CD4-positive, alpha-beta memory T cell (primary cell): ENCODE data around the gene CORO1A. TPM values are rescaled to one million over a fixed set of nuclear protein-coding genes. Genes with fewer than 3 reads are reported as not detected.
"Not testable (repeated sequence)": the region's sequence is repeated elsewhere in the genome, so short reads cannot be mapped to it uniquely, and the experiment has no call there.

Source experiments
- CTCF ChIA-PET: fragments of 350-600 bp; sonication (Branson Sonifier 250); formaldehyde crosslinking; loops from one replicate; lab custom pipeline; 2021; ENCODE audit warnings: inconsistent platforms; ENCODE audit not compliant: partially characterized antibody; lab: Charles Lee
- POLR2A ChIA-PET: fragments of 350-600 bp; sonication (Branson Sonifier 250); formaldehyde crosslinking; loops from one replicate; lab custom pipeline; 2021; ENCODE audit not compliant: partially characterized antibody; lab: Charles Lee
- DNase-seq, 5 donors: peaks; one replicate each; pipeline versions ENCODE4 v3.0.0 to v3.0.0-alpha.2; 2020 to 2022; ENCODE audit warnings: mixed read lengths in 1 of 5
- H3K27ac ChIP-seq: one replicate; pipeline ENCODE4 v1.7.0; 2013; ENCODE audit warnings: low read depth, low read length
- H3K27me3 ChIP-seq: 2 replicates; pipeline ENCODE4 v1.7.0; 2013; ENCODE audit warnings: mild to moderate bottlenecking, low read length, moderate library complexity; ENCODE audit not compliant: insufficient read depth
- H3K36me3 ChIP-seq: 2 replicates; pipeline ENCODE4 v1.7.0; 2013; ENCODE audit warnings: mild to moderate bottlenecking, low read length, moderate library complexity; ENCODE audit not compliant: insufficient read depth
- H3K4me1 ChIP-seq: 2 replicates; pipeline ENCODE4 v1.7.0; 2013; ENCODE audit warnings: mild to moderate bottlenecking, low read length, moderate library complexity; ENCODE audit not compliant: insufficient read depth
- H3K4me3 ChIP-seq, 2 donors: one replicate each; pipeline ENCODE4 v1.7.0; 2013; ENCODE audit warnings: low read length in 2 of 2, mild to moderate bottlenecking in 1 of 2
- H3K9me3 ChIP-seq, 2 donors: one replicate each; pipeline ENCODE4 v1.7.0; 2013; ENCODE audit warnings: low read length in 2 of 2, control low read depth in 1 of 2; ENCODE audit not compliant: control insufficient read depth in 1 of 2
- H3K27ac Mint-ChIP-seq, 7 donors: one replicate each; pipeline ENCODE4 v1.8.0; 2020 to 2021; ENCODE audit warnings: mixed read lengths in 7 of 7, mild to moderate bottlenecking in 6 of 7, inconsistent platforms in 3 of 7, moderate library complexity in 3 of 7
- H3K27me3 Mint-ChIP-seq, 2 donors: one replicate each; pipeline ENCODE4 v1.8.0; 2020 to 2021; ENCODE audit warnings: mixed read lengths in 2 of 2
- H3K36me3 Mint-ChIP-seq, 2 donors: one replicate each; pipeline ENCODE4 v1.8.0; 2020 to 2021; ENCODE audit warnings: mixed read lengths in 2 of 2, inconsistent platforms in 1 of 2, mild to moderate bottlenecking in 1 of 2
- H3K4me1 Mint-ChIP-seq, 4 donors: one replicate each; pipeline ENCODE4 v1.8.0; 2020 to 2021; ENCODE audit warnings: mixed read lengths in 4 of 4, mild to moderate bottlenecking in 1 of 4
- H3K4me3 Mint-ChIP-seq, 8 donors: one replicate each; pipeline ENCODE4 v1.8.0; 2020 to 2021; ENCODE audit warnings: mixed read lengths in 8 of 8, mild to moderate bottlenecking in 7 of 8, moderate library complexity in 6 of 8, inconsistent platforms in 3 of 8
- H3K9me3 Mint-ChIP-seq, 8 donors: one replicate each; pipeline ENCODE4 v1.8.0; 2020 to 2021; ENCODE audit warnings: mixed read lengths in 8 of 8, mild to moderate bottlenecking in 5 of 8, inconsistent platforms in 3 of 8, moderate library complexity in 1 of 8
- intact Hi-C: fragments of 100-400 bp; cut with micrococcal nuclease; formaldehyde crosslinking; loops from one replicate; pipeline ENCODE4 v1.15.1; 2023
- polyA plus RNA-seq, 2 donors: library from polyadenylated mRNA; unstranded; fragments of 300-500 nt; fragmentation: Illumina TruSeq; gene quantifications; one replicate each; pipeline ENCODE4 v1.2.3, GENCODE V29; 2021
- total RNA-seq, 2 experiments: library from RNA; stranded (reverse); gene quantifications; one replicate each; pipeline ENCODE4 v1.2.3, GENCODE V29; 2021

Gene CORO1A
- total and polyA plus RNA-seq, 4 experiments from 2014 or later: 745 to 1,230 (median 993) TPM

DNA sequence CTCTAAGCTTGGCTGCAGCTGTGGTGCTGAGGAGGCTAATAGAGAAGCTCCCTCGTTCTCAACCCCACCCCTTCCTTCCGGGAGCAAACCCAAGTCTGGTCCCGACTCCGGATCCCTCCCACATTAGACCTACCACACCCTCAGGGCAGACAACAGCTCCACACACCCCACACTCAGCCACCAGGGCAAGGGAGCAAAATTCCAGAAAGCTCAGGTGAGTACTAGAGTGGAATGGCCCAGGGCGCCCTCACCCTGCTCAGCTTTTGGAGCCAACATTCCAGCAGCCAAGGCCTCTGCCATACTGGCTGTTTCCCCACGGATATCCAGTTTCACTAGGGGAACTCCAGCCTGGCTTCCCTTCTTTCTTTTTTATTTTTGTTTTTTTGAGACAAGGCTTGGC lies 25.6 kb downstream of the CORO1A start:
- H3K4me1 Mint-ChIP-seq, H3K27me3 Mint-ChIP-seq, H3K4me3 Mint-ChIP-seq, POLR2A ChIA-PET, H3K27me3 ChIP-seq, H3K4me1 ChIP-seq, H3K36me3 Mint-ChIP-seq, H3K27ac ChIP-seq, H3K9me3 Mint-ChIP-seq, H3K36me3 ChIP-seq, CTCF ChIA-PET, intact Hi-C loops, H3K4me3 ChIP-seq, H3K27ac Mint-ChIP-seq, H3K9me3 ChIP-seq: not testable (repeated sequence)
- peak in 2 of 5 donors; percentile 37 to 68 for DNase-seq

DNA sequence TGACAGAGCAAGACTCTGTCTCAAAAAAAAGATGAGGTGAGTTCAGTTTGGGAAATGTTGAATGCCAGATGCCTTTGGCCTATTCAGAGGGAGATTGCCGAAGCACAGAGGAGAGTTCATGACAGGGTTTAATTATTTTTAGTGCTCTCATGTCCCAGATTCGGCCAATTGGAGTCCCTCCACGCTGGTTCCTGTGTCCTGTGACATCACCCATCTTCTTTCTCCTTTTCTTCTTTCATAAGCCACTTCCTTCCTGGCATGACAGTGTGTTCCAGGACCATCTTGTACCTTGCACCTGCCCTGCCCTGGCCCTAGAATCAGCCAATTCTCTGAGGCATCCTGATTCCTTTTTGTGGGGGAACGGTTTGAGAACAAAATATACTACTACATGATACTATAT lies 28.0 kb downstream of the CORO1A start:
- CTCF ChIA-PET, H3K27me3 ChIP-seq, H3K9me3 Mint-ChIP-seq, H3K4me3 Mint-ChIP-seq, H3K4me1 Mint-ChIP-seq, DNase-seq, intact Hi-C loops, POLR2A ChIA-PET, H3K36me3 Mint-ChIP-seq, H3K27me3 Mint-ChIP-seq, H3K27ac ChIP-seq, H3K36me3 ChIP-seq, H3K4me1 ChIP-seq, H3K27ac Mint-ChIP-seq, H3K9me3 ChIP-seq, H3K4me3 ChIP-seq: not testable (repeated sequence)

DNA sequence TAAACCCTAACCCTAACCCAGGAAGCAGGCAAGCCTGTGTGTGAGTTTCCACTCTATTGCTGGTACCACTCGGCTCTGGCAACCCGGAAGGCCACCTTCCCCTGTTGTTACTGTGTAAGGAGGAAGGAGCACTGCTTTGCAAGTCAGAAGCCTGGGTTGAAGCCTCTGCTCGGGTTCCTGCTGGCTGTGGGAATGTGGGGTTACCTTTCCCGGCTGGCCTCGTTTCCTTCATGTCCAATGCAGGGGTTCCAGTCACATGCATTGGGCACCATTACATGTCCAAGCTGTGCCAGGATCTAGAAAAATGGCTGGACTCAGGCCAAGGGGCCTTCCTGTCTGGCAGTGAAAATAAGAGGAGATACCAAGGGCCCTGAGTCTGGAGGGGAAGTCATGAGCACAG lies 33.7 kb downstream of the CORO1A start:
- not testable (repeated sequence) for H3K4me3 ChIP-seq

More for the DNA sequence above, 33.7 kb downstream of the CORO1A start:
- H3K27ac Mint-ChIP-seq, DNase-seq, H3K36me3 ChIP-seq, POLR2A ChIA-PET, H3K27ac ChIP-seq, H3K27me3 ChIP-seq, H3K9me3 ChIP-seq, H3K27me3 Mint-ChIP-seq, H3K4me1 ChIP-seq, H3K36me3 Mint-ChIP-seq, H3K4me3 Mint-ChIP-seq, intact Hi-C loops, CTCF ChIA-PET, H3K4me1 Mint-ChIP-seq, H3K9me3 Mint-ChIP-seq: not testable (repeated sequence)

Other genes starting within 250 kb of the CORO1A start
- 100 to 1,000 TPM in 1 of 2 experiments, 10 to 100 TPM in 1; 80.8 to 103 TPM for gene TMEM219, start 221.5 kb upstream of the CORO1A start, total RNA-seq
- gene TMEM219, start 221.5 kb upstream of the CORO1A start, polyA plus RNA-seq: 100 to 1,000 TPM; 209 to 250 TPM
- gene TAOK2, start 209.7 kb upstream of the CORO1A start, total RNA-seq: 10 to 100 TPM; 53.8 to 56.0 TPM
- 1 to 10 TPM; 1.7 to 8.2 TPM for gene TAOK2, start 209.7 kb upstream of the CORO1A start, polyA plus RNA-seq
- 10 to 100 TPM; 19.2 to 19.7 TPM for gene HIRIP3, start 188.0 kb upstream of the CORO1A start, total RNA-seq
- 10 to 100 TPM; 21.4 to 26.0 TPM for gene HIRIP3, start 188.0 kb upstream of the CORO1A start, polyA plus RNA-seq
- 100 to 1,000 TPM; 124 to 126 TPM for gene INO80E, start 187.4 kb upstream of the CORO1A start, total RNA-seq
- gene INO80E, start 187.4 kb upstream of the CORO1A start, polyA plus RNA-seq: 1 to 10 TPM; 6.7 to 7.3 TPM
- gene DOC2A, start 172.6 kb upstream of the CORO1A start, total RNA-seq: under 1 TPM in 1 of 2 experiments, not detected in 1; 0.80 TPM
- not detected for gene DOC2A, start 172.6 kb upstream of the CORO1A start, polyA plus RNA-seq
- gene C16orf92, start 160.4 kb upstream of the CORO1A start, total RNA-seq: not detected
- not detected for gene C16orf92, start 160.4 kb upstream of the CORO1A start, polyA plus RNA-seq
- gene TLCD3B, start 152.3 kb upstream of the CORO1A start, total RNA-seq: not detected
- gene TLCD3B, start 152.3 kb upstream of the CORO1A start, polyA plus RNA-seq: not detected
- 100 to 1,000 TPM; 558 to 563 TPM for gene ALDOA, start 117.8 kb upstream of the CORO1A start, total RNA-seq
- gene ALDOA, start 117.8 kb upstream of the CORO1A start, polyA plus RNA-seq: 1,000 to 10,000 TPM; 1,058 to 1,115 TPM
- gene PPP4C, start 107.6 kb upstream of the CORO1A start, total RNA-seq: 10 to 100 TPM; 75.8 to 86.3 TPM
- gene PPP4C, start 107.6 kb upstream of the CORO1A start, polyA plus RNA-seq: 100 to 1,000 TPM; 167 to 276 TPM
- gene TBX6, start 91.7 kb upstream of the CORO1A start, total RNA-seq: 1 to 10 TPM; 1.3 to 1.4 TPM
- gene TBX6, start 91.7 kb upstream of the CORO1A start, polyA plus RNA-seq: under 1 TPM in 1 of 2 donors, not detected in 1; 0.36 TPM
- 100 to 1,000 TPM; 263 to 266 TPM for gene YPEL3, start 87.4 kb upstream of the CORO1A start, total RNA-seq
- 100 to 1,000 TPM; 172 to 331 TPM for gene YPEL3, start 87.4 kb upstream of the CORO1A start, polyA plus RNA-seq
- 10 to 100 TPM; 31.5 to 37.2 TPM for gene GDPD3, start 70.1 kb upstream of the CORO1A start, total RNA-seq
- under 1 TPM in 1 of 2 donors, not detected in 1; 0.25 TPM for gene GDPD3, start 70.1 kb upstream of the CORO1A start, polyA plus RNA-seq
- gene MAPK3, start 60.4 kb upstream of the CORO1A start, total RNA-seq: 10 to 100 TPM; 87.4 to 90.4 TPM
- 10 to 100 TPM in 1 of 2 donors, 1 to 10 TPM in 1; 9.9 to 10.6 TPM for gene MAPK3, start 60.4 kb upstream of the CORO1A start, polyA plus RNA-seq
- gene BOLA2B, start 10.1 kb downstream of the CORO1A start, total RNA-seq: 10 to 100 TPM; 62.1 to 79.0 TPM
- gene BOLA2B, start 10.1 kb downstream of the CORO1A start, polyA plus RNA-seq: 100 to 1,000 TPM; 144 to 169 TPM
- 10 to 100 TPM; 57.5 to 65.6 TPM for gene SLX1A, start 10.3 kb downstream of the CORO1A start, total RNA-seq
- 10 to 100 TPM; 44.5 to 60.7 TPM for gene SLX1A, start 10.3 kb downstream of the CORO1A start, polyA plus RNA-seq
- gene SULT1A3, start 15.7 kb downstream of the CORO1A start, total RNA-seq: 10 to 100 TPM; 42.5 to 46.2 TPM
- 1 to 10 TPM; 1.2 to 3.9 TPM for gene SULT1A3, start 15.7 kb downstream of the CORO1A start, polyA plus RNA-seq
- gene NPIPB13, start 64.9 kb downstream of the CORO1A start, total RNA-seq: 10 to 100 TPM; 20.0 to 27.8 TPM
- gene NPIPB13, start 64.9 kb downstream of the CORO1A start, polyA plus RNA-seq: 1 to 10 TPM in 1 of 2 donors, under 1 TPM in 1; 0.19 to 2.9 TPM
- 10 to 100 TPM; 72.9 to 79.4 TPM for gene CD2BP2, start 171.7 kb downstream of the CORO1A start, total RNA-seq
- 10 to 100 TPM; 23.7 to 24.4 TPM for gene CD2BP2, start 171.7 kb downstream of the CORO1A start, polyA plus RNA-seq
- gene TBC1D10B, start 186.9 kb downstream of the CORO1A start, total RNA-seq: 10 to 100 TPM; 47.0 to 55.3 TPM
- 10 to 100 TPM in 1 of 2 donors, 1 to 10 TPM in 1; 8.5 to 16.1 TPM for gene TBC1D10B, start 186.9 kb downstream of the CORO1A start, polyA plus RNA-seq
- gene MYL11, start 191.2 kb downstream of the CORO1A start, total RNA-seq: 1 to 10 TPM in 1 of 2 experiments, not detected in 1; 1.3 TPM
- 1 to 10 TPM in 1 of 2 donors, not detected in 1; 1.1 TPM for gene MYL11, start 191.2 kb downstream of the CORO1A start, polyA plus RNA-seq
- gene SEPTIN1, start 199.0 kb downstream of the CORO1A start, total RNA-seq: 100 to 1,000 TPM; 198 to 206 TPM
- gene SEPTIN1, start 199.0 kb downstream of the CORO1A start, polyA plus RNA-seq: 100 to 1,000 TPM; 210 to 212 TPM
- 10 to 100 TPM; 15.8 to 16.7 TPM for gene ZNF48, start 211.8 kb downstream of the CORO1A start, total RNA-seq
- 10 to 100 TPM in 1 of 2 donors, 1 to 10 TPM in 1; 5.5 to 10.7 TPM for gene ZNF48, start 211.8 kb downstream of the CORO1A start, polyA plus RNA-seq
- 1 to 10 TPM; 6.0 to 6.5 TPM for gene ZNF771, start 224.0 kb downstream of the CORO1A start, total RNA-seq
- gene ZNF771, start 224.0 kb downstream of the CORO1A start, polyA plus RNA-seq: 1 to 10 TPM; 1.4 to 5.0 TPM
- 10 to 100 TPM; 15.0 to 18.0 TPM for gene DCTPP1, start 246.4 kb downstream of the CORO1A start, total RNA-seq
- 100 to 1,000 TPM in 1 of 2 donors, 10 to 100 TPM in 1; 87.0 to 115 TPM for gene DCTPP1, start 246.4 kb downstream of the CORO1A start, polyA plus RNA-seq